MG63 (cell line): ENCODE measurements around the gene ARHGAP42. TPM values are rescaled to one million over a fixed set of nuclear protein-coding genes. Genes with fewer than 3 reads are reported as not detected.
A peak's percentile ranks its signal among the peaks of the same experiment; 100 is the strongest.

Experiments
- DNase-seq: peaks from one replicate; pipeline ENCODE4 v3.0.0-alpha.2; 2020
- H3K27me3 ChIP-seq: fragments of 250-450 bp; sonication (Bioruptor Pico); 2 replicates; pipeline ENCODE4 v1.5.1; 2020; ENCODE audit warnings: mild to moderate bottlenecking, moderate library complexity
- H3K36me3 ChIP-seq: fragments of 250-450 bp; sonication (Bioruptor Pico); 2 replicates; pipeline ENCODE4 v1.5.1; 2020; ENCODE audit warnings: mild to moderate bottlenecking, moderate library complexity
- H3K4me3 ChIP-seq: fragments of 250-450 bp; sonication (Bioruptor Pico); 2 replicates; pipeline ENCODE4 v1.5.1; 2020; ENCODE audit warnings: mild to moderate bottlenecking, moderate library complexity
- H3K9me3 ChIP-seq: fragments of 250-450 bp; sonication (Bioruptor Pico); 2 replicates; pipeline ENCODE4 v1.5.1; 2020; ENCODE audit warnings: mild to moderate bottlenecking, moderate library complexity
- total RNA-seq: library from RNA; depleted of rRNA; stranded (reverse); fragments of >200 nt; shearing (Covaris generic); gene quantifications from 2 replicates; pipeline ENCODE4 v1.2.3, GENCODE V29; 2014; ENCODE audit warnings: low replicate concordance

Gene ARHGAP42
- total RNA-seq, 1 experiment from 2014 or later: 2.0 TPM

DNA sequence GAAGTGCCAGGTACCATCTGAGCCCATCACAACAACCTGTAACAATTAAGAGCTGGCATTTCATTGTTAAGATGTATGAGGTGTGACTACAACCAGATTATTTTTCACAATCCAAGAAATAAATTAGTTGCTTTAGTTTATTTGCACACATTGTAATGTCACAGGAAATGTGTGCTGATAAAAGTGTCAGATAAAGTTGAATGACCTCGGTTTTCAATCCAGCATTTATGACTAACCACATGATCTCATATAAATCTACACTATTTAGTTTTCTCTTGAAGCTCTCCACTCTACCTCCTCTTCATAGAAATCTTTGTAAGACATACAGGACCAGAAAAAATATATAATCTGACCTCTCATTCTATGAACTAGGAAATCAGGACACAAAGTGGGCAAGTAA lies 276.3 kb downstream of the ARHGAP42 start:
- no peak for DNase-seq
- H3K27me3 ChIP-seq: no peaks in the 10 kb centered on the region
- H3K4me3 ChIP-seq: no peak overlapping the region
- no peaks in the 10 kb centered on the region for H3K9me3 ChIP-seq
- no peaks in the 10 kb centered on the region for H3K36me3 ChIP-seq

DNA sequence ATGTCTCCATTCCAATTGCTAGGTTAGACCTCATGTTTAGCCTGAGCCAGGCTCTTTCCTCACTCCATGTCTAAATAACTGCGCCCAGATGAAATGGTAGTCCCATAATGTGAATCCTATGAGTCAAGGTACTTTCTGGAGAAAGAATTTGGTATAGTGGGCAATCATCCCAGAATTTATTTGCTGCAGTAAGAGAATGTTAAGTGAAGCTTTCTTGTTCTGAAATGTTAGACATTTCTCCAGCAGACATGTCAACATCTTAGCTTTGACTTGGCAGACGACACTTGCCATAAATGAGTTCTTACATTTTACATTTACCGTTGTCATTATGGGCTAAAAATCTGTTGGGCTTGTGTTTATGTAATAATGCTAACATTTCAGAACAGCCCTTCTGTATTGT lies 277.3 kb downstream of the ARHGAP42 start:
- Histone ChIP-seq H3K27me3 (no peaks in the 10 kb centered on the region), H3K36me3 (no peaks in the 10 kb centered on the region), H3K4me3 (no peak overlapping the region), H3K9me3 (no peaks in the 10 kb centered on the region)
- DNase-seq: peak; percentile 16

DNA sequence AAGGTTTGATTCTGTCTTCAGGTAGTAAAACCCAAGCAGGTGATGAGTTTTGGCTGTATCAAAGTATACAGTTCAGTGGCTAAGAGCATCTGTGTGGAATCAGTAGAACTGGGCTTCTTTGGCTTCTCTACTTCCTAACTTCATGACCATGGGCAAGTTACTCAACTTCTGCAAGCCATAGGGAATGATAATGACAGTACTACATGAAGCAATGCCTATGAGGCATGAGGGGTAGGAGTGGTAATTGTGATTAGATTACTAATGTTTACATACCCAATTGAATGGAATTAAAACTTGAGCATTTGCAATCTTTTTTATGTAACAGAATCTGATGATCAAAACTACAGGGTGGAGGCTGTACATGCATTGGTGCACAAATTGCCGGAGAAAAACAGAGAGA lies 278.3 kb downstream of the ARHGAP42 start:
- no peak for DNase-seq
- H3K36me3 ChIP-seq: no peaks in the 10 kb centered on the region
- H3K27me3 ChIP-seq: no peaks in the 10 kb centered on the region
- H3K9me3 ChIP-seq: no peaks in the 10 kb centered on the region
- no peak overlapping the region for H3K4me3 ChIP-seq

DNA sequence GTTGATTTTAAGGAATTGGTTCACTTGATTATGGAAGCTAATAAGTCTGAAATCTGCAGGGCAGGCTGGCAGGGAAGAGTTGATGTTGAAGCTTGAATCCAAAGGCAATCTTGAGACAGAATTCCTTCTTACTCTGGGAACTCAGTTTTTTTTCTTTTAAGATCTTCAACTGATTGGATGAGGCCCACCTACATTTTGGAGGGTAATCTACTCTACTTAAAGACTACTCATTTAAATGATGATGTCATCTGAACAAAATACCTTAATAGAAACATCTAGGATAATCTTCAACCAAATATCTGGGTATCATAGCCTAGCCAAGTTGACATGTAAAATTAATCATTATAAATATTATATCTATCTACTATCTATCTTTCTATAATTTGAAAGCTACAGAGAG lies 279.3 kb downstream of the ARHGAP42 start:
- DNase-seq: no peak
- H3K9me3 ChIP-seq: no peaks in the 10 kb centered on the region

DNA sequence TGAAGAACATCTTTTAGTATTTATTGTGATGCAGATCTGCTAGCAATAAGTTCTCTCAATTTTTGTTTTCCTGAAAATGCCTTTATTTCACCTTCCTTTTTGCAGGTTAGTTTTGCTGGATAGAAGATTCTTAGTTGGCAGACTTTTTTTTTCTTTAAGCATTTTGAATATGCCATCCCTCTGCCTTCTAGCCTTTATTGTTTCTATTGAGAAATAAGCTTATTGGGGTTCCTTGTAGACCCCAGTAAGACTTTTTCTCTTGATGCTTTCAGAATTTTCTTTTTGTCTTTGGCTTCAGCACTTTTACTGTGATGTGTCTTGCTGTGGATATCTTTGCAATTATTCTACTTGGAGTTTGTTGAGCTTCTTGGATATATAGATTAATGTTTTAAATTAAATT lies 281.9 kb downstream of the ARHGAP42 start:
- no peaks in the 10 kb centered on the region for H3K27me3 ChIP-seq
- no peaks in the 10 kb centered on the region for H3K36me3 ChIP-seq
- DNase-seq: no peak
- H3K4me3 ChIP-seq: no peak overlapping the region
- no peaks in the 10 kb centered on the region for H3K9me3 ChIP-seq

More for the DNA sequence above, 279.3 kb downstream of the ARHGAP42 start:
- no peaks in the 10 kb centered on the region for H3K27me3 ChIP-seq
- H3K36me3 ChIP-seq: no peaks in the 10 kb centered on the region
- H3K4me3 ChIP-seq: no peak overlapping the region

DNA sequence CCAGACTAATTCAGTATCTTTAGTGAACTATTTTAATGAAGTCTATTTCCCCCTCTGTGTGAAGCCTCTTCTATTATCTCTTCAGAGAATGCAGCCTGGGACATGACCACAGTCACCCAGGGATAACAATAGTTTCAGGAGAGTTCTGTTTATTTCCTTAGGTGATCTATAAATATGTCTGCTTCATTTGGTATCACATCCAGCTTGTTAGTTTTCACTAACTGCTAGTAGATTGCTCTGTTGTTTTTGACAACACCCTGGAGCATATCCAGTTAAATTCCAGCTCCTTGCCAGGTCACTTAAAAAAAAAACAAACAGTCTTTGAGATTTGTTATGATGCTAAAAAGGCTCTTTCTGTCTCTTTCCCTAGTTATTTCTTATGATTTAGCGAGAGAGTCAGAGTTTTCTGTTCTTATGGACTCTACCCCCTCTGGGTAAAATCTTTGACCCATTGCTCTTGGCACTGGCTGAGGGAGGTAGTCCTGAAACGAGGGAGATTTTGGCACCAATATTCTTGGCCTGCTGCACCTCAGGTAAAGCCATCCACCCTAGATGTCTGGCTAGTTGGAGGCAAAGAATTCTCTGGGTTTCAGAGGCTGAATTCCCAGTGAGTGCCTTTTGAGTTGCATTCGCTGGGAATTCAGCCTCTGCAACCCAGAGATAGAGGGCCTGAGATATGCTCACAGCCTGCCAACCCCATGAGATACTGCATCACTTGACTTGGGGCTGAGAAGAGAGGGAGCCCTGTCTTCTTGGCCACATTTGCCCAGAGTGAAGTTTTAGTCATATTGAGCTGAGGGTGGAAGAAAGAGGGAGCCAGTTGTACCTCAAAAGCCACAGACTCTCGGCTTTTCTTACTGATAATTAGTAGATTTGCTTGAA lies 283.4 kb downstream of the ARHGAP42 start:
- H3K36me3 ChIP-seq: no peaks in the 10 kb centered on the region
- H3K4me3 ChIP-seq: no peak overlapping the region
- H3K9me3 ChIP-seq: no peaks in the 10 kb centered on the region
- H3K27me3 ChIP-seq: no peaks in the 10 kb centered on the region
- DNase-seq: no peak

DNA sequence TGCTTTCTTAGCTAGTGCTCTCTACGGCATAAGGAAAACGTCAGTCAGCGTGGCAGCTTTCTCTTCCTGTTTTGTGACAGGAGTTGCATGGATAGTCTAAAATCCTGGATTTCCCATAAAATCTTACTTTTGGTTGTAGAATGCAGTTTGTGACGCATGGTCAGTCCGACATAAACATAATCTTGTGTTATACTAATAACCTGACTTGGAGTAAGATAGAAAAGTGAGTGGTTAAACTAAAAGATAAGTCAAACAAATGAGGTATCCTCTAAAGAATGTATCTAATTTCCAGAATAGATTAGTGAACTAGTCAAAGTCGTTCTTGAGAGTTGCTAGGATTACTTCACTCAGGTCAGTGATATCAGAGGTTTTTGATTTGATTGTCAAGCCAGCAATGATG lies 285.0 kb downstream of the ARHGAP42 start:
- Histone ChIP-seq H3K27me3 (no peaks in the 10 kb centered on the region), H3K9me3 (no peaks in the 10 kb centered on the region), H3K36me3 (no peaks in the 10 kb centered on the region), H3K4me3 (no peak overlapping the region)
- no peak for DNase-seq

DNA sequence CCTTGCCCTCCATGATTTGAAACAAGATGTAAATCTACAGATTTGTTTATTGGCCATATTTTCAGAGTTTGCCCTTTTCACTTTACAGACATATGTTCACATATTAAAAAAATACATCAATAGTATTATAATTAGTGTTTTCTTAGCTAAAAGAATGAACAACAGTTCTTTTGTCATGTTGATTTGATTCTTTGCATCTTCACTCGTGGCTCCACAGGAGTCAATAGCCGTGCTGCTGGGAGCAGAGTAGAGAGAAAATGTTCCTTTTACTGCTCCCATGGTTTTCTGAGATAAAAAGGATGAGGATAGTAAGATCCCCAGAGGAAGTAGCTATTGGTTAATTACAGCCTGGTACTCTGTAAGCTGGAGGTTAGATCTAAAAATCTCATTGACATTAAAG lies 291.4 kb downstream of the ARHGAP42 start:
- no peak overlapping the region for H3K4me3 ChIP-seq
- H3K27me3 ChIP-seq: no peaks in the 10 kb centered on the region
- H3K36me3 ChIP-seq: no peaks in the 10 kb centered on the region
- no peak for DNase-seq
- H3K9me3 ChIP-seq: no peaks in the 10 kb centered on the region

DNA sequence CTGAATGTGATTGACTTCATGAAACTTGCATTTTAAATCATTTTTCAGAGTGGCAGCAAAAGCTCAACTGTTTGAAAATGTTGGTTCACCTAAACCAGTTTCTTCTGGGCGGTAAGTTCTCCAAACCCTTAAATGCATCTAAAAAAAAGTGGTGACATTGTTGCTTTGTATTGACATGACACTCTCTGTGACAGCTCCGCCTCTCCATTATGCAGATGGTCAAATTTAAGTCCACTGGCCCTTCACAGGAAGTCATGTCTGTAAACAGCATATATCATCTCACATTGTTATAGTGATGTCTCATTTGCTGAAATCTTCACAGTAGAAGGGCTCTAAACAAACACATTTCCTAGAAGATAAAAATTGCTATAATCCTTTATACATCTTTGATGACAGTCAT lies 291.9 kb downstream of the ARHGAP42 start:
- Histone ChIP-seq H3K9me3 (no peaks in the 10 kb centered on the region), H3K36me3 (no peaks in the 10 kb centered on the region), H3K4me3 (no peak overlapping the region), H3K27me3 (no peaks in the 10 kb centered on the region)
- DNase-seq: no peak

DNA sequence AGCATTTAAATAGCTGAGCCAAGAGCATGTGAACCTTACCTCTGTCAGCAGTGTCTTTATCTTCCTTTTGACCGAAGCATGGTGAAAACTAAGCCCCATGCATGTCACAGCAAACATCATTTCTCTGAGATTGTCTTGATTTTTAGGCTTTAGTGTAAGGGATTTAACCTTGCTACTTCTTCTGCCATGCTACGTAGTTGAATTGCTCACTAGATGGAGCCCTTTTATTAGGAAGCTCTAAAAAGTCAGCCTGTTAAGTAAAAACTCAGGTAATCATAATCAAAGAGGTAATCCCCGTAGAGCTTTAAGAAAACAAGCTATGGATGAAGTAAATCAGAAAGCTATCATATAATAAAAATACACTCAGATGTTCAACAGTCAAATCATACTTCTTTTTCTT lies 293.1 kb downstream of the ARHGAP42 start:
- no peaks in the 10 kb centered on the region for H3K27me3 ChIP-seq
- DNase-seq: no peak
- no peak overlapping the region for H3K4me3 ChIP-seq

DNA sequence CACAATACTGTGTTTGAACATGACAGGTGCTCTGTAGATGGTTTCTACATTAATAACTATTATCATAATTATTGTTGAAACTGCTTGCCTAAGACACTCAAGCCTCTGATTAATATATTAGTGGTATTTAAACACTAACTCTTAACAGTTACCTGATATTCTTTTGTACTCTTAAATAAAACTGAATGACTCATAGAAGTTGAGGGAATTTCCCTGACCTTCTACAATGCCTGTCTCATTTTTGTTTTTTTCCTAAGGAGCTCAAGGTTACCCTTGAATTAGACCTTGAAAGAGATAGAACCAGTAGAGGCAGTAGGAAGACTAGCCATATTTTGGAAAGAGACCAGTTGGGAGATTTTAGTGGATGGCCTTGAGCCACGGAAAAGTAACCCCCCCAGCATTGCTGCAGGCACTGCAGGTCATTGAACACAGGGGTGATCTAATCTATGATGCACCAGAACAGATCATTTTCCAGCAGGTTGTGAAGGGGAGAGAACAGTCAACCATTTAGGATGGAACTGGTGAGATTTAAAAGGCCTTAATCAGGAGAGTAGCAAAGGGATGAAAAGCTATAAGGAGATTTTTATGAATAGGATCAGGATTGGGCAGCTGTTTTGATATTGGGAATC lies 294.2 kb downstream of the ARHGAP42 start:
- Histone ChIP-seq H3K4me3 (no peak overlapping the region), H3K27me3 (no peaks in the 10 kb centered on the region), H3K36me3 (no peaks in the 10 kb centered on the region), H3K9me3 (no peaks in the 10 kb centered on the region)
- no peak for DNase-seq

More for the DNA sequence above, 293.1 kb downstream of the ARHGAP42 start:
- H3K9me3 ChIP-seq: no peaks in the 10 kb centered on the region
- H3K36me3 ChIP-seq: no peaks in the 10 kb centered on the region

DNA sequence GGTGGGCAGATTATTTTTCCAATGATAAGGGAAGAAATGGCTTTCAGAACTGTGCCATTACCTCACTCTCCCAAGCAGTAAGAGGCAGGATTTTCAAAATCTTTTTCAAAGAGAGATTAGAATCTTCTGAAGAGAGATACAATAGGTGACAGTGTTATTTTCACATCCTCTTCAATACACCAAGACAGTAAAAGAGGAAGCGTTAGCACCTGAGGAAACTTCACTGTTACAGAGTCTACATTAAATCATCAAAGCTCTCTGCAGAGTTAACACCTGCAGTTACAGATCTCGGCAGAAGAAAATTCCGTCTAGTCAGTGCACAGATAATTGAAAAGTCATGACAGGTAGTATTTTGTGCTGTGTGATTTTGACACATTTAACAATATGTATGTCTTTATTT lies 297.6 kb downstream of the ARHGAP42 start:
- no peak overlapping the region for H3K4me3 ChIP-seq
- no peaks in the 10 kb centered on the region for H3K9me3 ChIP-seq
- no peak for DNase-seq
- no peaks in the 10 kb centered on the region for H3K27me3 ChIP-seq
- no peaks in the 10 kb centered on the region for H3K36me3 ChIP-seq

DNA sequence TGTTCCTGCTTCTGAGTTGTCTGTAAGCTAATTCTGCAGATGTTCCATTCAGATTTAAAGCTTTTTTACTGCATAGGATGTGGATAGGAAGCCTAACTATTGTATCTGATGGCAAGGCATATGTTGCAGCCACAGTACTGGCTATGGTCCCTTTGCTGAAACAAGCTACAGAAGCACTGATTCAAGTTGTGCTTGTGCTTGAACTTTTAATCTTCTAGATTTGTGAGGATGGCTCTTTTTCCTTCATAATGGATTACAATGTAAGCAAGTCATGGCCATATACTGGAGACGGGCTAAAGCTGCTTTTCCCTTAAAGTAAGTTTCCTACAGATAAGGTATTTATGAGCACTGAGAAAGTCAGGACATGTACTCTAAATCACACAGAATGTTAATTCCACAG lies 303.8 kb downstream of the ARHGAP42 start:
- H3K36me3 ChIP-seq: no peaks in the 10 kb centered on the region
- no peak for DNase-seq
- H3K4me3 ChIP-seq: no peak overlapping the region
- H3K9me3 ChIP-seq: no peaks in the 10 kb centered on the region
- no peaks in the 10 kb centered on the region for H3K27me3 ChIP-seq

DNA sequence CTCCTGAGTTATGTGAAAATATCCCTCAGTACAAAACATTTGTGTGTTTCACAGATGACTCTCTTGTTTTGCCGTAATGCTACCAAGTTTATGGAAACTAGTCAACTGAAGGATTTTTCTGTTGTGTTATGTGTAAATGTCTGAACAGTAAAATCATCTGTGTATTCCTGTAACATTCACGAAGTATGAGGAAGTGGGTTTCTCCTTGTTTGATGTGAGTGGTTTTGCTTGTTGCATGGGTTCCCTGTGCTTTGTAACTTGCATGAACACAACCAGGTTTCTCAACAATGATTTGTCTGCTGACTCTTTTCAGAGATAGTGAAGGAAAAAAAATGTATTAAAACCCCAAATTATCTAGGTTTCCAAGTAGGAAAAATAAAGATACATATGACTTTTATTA lies 304.5 kb downstream of the ARHGAP42 start:
- Histone ChIP-seq H3K27me3 (no peaks in the 10 kb centered on the region), H3K9me3 (no peaks in the 10 kb centered on the region), H3K36me3 (no peaks in the 10 kb centered on the region), H3K4me3 (no peak overlapping the region)
- no peak for DNase-seq

DNA sequence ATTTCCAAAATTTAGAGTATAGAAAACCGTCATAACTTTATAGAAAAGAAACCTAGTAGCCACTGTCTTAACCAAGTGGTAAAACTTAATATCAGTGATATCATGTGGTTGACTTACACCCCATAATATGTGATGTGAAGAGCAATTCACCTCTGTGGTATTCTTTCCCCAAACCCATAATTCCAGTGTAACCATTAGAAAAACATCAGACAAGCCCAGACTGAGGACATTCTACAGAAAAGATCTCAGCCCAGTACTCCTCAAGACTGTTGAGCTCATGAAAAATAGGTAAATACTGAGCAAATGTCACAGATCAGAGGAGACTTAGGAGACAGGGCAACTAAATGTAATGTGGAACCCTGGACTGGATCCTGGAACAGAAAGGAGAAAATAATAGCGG lies 307.9 kb downstream of the ARHGAP42 start:
- H3K4me3 ChIP-seq: no peak overlapping the region
- no peaks in the 10 kb centered on the region for H3K36me3 ChIP-seq
- no peaks in the 10 kb centered on the region for H3K9me3 ChIP-seq
- DNase-seq: no peak
- no peaks in the 10 kb centered on the region for H3K27me3 ChIP-seq

DNA sequence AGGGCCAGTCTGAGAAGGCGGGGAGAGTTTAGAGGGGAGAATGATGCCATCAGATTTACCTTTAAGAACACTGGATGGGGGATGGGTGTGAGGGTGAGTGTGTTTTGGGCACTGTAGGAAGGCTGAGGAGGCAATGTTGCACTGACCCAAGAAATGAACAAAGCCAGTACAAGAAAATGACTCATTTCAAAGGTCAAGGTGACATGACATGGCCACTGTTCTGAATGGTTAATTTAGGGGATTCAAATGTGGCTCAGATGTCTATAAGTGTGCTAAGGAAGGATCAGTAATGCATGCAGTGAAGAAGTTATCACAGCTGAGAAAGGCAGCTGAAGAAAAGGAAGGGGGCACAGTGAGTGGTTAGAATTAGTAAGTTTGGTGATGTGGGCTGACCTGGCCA lies 312.7 kb downstream of the ARHGAP42 start:
- no peaks in the 10 kb centered on the region for H3K27me3 ChIP-seq
- no peaks in the 10 kb centered on the region for H3K9me3 ChIP-seq
- no peak overlapping the region for H3K4me3 ChIP-seq
- no peak for DNase-seq
- no peaks in the 10 kb centered on the region for H3K36me3 ChIP-seq

DNA sequence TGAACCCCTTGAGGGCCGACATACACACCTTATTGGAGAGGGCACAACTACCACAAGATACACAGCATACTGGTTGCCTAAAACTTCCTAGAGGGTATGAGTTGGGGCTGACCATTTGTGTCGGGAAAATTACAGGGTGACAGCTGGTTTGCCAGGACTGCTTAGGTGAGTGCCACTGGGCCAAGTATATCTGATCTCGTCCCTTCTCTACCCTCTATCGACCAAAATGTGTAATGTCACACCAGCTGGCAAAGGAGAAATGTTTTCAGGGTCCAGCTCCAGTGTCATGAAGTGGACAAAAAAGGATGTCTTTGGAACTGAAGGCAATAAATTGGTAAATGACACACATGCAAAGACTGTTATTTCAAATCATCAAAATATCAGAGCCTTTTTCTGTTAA lies 316.4 kb downstream of the ARHGAP42 start:
- DNase-seq: no peak
- Histone ChIP-seq H3K27me3 (no peaks in the 10 kb centered on the region), H3K9me3 (no peaks in the 10 kb centered on the region), H3K36me3 (no peaks in the 10 kb centered on the region), H3K4me3 (no peak overlapping the region)
